Activated CD4-positive, alpha-beta memory T cell treated with anti-CD3 and anti-CD28 coated beads for 36 hours (primary cell): ENCODE data around the gene DLG2. TPM values are rescaled to one million over a fixed set of nuclear protein-coding genes. Genes with fewer than 3 reads are reported as not detected.

Source experiments
- CTCF ChIA-PET: fragments of 350-600 bp; sonication (Branson Sonifier 250); formaldehyde crosslinking; loops from one replicate; lab custom pipeline; 2021; ENCODE audit warnings: antibody characterized with exemption, inconsistent platforms; lab: Charles Lee
- POLR2A ChIA-PET: fragments of 350-600 bp; sonication (Branson Sonifier 250); formaldehyde crosslinking; loops from one replicate; lab custom pipeline; 2021; ENCODE audit warnings: antibody characterized with exemption; lab: Charles Lee
- DNase-seq: peaks from one replicate; pipeline ENCODE4 v3.0.0-alpha.2; 2020
- H3K27ac Mint-ChIP-seq: one replicate; pipeline ENCODE4 v1.8.0; 2021; ENCODE audit warnings: mixed read lengths
- H3K27me3 Mint-ChIP-seq: one replicate; pipeline ENCODE4 v1.8.0; 2021; ENCODE audit warnings: mixed read lengths
- H3K36me3 Mint-ChIP-seq: one replicate; pipeline ENCODE4 v1.8.0; 2021; ENCODE audit warnings: mixed read lengths
- H3K4me1 Mint-ChIP-seq: one replicate; pipeline ENCODE4 v1.8.0; 2021; ENCODE audit warnings: low read depth, mixed read lengths
- H3K4me3 Mint-ChIP-seq: one replicate; pipeline ENCODE4 v1.8.0; 2021; ENCODE audit warnings: mild to moderate bottlenecking, mixed read lengths
- H3K9me3 Mint-ChIP-seq: one replicate; pipeline ENCODE4 v1.8.0; 2021; ENCODE audit warnings: mixed read lengths
- intact Hi-C: fragments of 100-400 bp; cut with micrococcal nuclease; formaldehyde crosslinking; loops from one replicate; pipeline ENCODE4 v1.15.1; 2023
- total RNA-seq, 2 experiments: library from RNA; stranded (reverse); gene quantifications; one replicate each; pipeline ENCODE4 v1.2.3, GENCODE V29; 2021

DLG2 gene
- total RNA-seq, 2 experiments from 2014 or later, result 1.7 to 2.1 TPM

- POLR2A ChIA-PET, result no interaction called here
- CTCF ChIA-PET, result interaction anchor here (1.0 to 1.2 kb wide), 2 partner anchors 8 to 353 kb away, joined by 3 read pairs; no protein-coding TSS in a partner anchor
- Mint-ChIP-seq H3K27me3 (peaks cover 2% of the 10 kb centered on the region), H3K36me3 (no peaks in the 10 kb centered on the region), H3K27ac (no peak overlapping the region), H3K4me3 (no peak overlapping the region), H3K9me3 (no peaks in the 10 kb centered on the region), H3K4me1 (no peaks in the 10 kb centered on the region)
- no peak for DNase-seq
- intact Hi-C loops, result no loop called here
Measured at GRCh38 chr11:83645561-83645960, 1981.6 kb downstream of the DLG2 start.

- H3K36me3 Mint-ChIP-seq, result no peaks in the 10 kb centered on the region
- H3K27ac Mint-ChIP-seq, result no peak overlapping the region
- H3K4me1 Mint-ChIP-seq, result no peaks in the 10 kb centered on the region
- H3K4me3 Mint-ChIP-seq, result no peak overlapping the region
- POLR2A ChIA-PET, result interaction anchor here (0.6 kb wide), 1 partner anchor 80 kb away, joined by 3 read pairs; no protein-coding TSS in a partner anchor
- H3K27me3 Mint-ChIP-seq, result peaks cover 2% of the 10 kb centered on the region
- no peaks in the 10 kb centered on the region for H3K9me3 Mint-ChIP-seq
- CTCF ChIA-PET, result no interaction called here
- intact Hi-C loops, result no loop called here
- DNase-seq, result no peak
Measured at GRCh38 chr11:83643115-83643514, 1984.0 kb downstream of the DLG2 start.

GRCh38 chr11:83642500-83642899, 1984.6 kb downstream of the DLG2 start:
- CTCF ChIA-PET, result interaction anchor here (0.6 kb wide), 1 partner anchor 47 kb away, joined by 3 read pairs; no protein-coding TSS in a partner anchor

GRCh38 chr11:83641511-83641910, 1985.6 kb downstream of the DLG2 start:
- intact Hi-C loops, result no loop called here
- CTCF ChIA-PET, result no interaction called here
- H3K27ac Mint-ChIP-seq, result no peak overlapping the region
- no peaks in the 10 kb centered on the region for H3K9me3 Mint-ChIP-seq
- H3K27me3 Mint-ChIP-seq, result peaks cover 2% of the 10 kb centered on the region
- POLR2A ChIA-PET, result no interaction called here
- no peaks in the 10 kb centered on the region for H3K36me3 Mint-ChIP-seq
- no peaks in the 10 kb centered on the region for H3K4me1 Mint-ChIP-seq
- DNase-seq, result no peak
- no peak overlapping the region for H3K4me3 Mint-ChIP-seq

More at GRCh38 chr11:83642500-83642899, 1984.6 kb downstream of the DLG2 start:
- intact Hi-C loops, result no loop called here
- Mint-ChIP-seq H3K27me3 (peaks cover 2% of the 10 kb centered on the region), H3K4me3 (no peak overlapping the region), H3K36me3 (no peaks in the 10 kb centered on the region), H3K4me1 (no peaks in the 10 kb centered on the region), H3K9me3 (no peaks in the 10 kb centered on the region), H3K27ac (no peak overlapping the region)
- POLR2A ChIA-PET, result no interaction called here
- no peak for DNase-seq

- Mint-ChIP-seq H3K4me1 (no peaks in the 10 kb centered on the region), H3K36me3 (no peaks in the 10 kb centered on the region), H3K9me3 (no peaks in the 10 kb centered on the region), H3K4me3 (no peak overlapping the region), H3K27ac (no peak overlapping the region), H3K27me3 (no peaks in the 10 kb centered on the region)
- no peak for DNase-seq
- CTCF ChIA-PET, result no interaction called here
- POLR2A ChIA-PET, result no interaction called here
- intact Hi-C loops, result no loop called here
Measured at GRCh38 chr11:83639995-83640758, 1987.0 kb downstream of the DLG2 start.

GRCh38 chr11:83635166-83635565, 1992.0 kb downstream of the DLG2 start:
- Mint-ChIP-seq H3K27me3 (no peaks in the 10 kb centered on the region), H3K4me1 (no peaks in the 10 kb centered on the region), H3K27ac (no peak overlapping the region), H3K9me3 (no peaks in the 10 kb centered on the region), H3K36me3 (no peaks in the 10 kb centered on the region), H3K4me3 (no peak overlapping the region)
- no peak for DNase-seq
- ChIA-PET POLR2A (no interaction called here), CTCF (no interaction called here)
- intact Hi-C loops, result no loop called here

GRCh38 chr11:83630211-83630610, 1996.9 kb downstream of the DLG2 start:
- POLR2A ChIA-PET, result no interaction called here
- no peak for DNase-seq
- intact Hi-C loops, result no loop called here
- H3K36me3 Mint-ChIP-seq, result no peaks in the 10 kb centered on the region
- H3K4me1 Mint-ChIP-seq, result no peaks in the 10 kb centered on the region
- no peaks in the 10 kb centered on the region for H3K27me3 Mint-ChIP-seq
- no peak overlapping the region for H3K27ac Mint-ChIP-seq
- no peak overlapping the region for H3K4me3 Mint-ChIP-seq
- no peaks in the 10 kb centered on the region for H3K9me3 Mint-ChIP-seq
- CTCF ChIA-PET, result no interaction called here

- CTCF ChIA-PET, result no interaction called here
- Mint-ChIP-seq H3K27ac (no peak overlapping the region), H3K4me3 (no peak overlapping the region), H3K36me3 (no peaks in the 10 kb centered on the region), H3K9me3 (no peaks in the 10 kb centered on the region), H3K27me3 (no peaks in the 10 kb centered on the region), H3K4me1 (no peaks in the 10 kb centered on the region)
- no peak for DNase-seq
- intact Hi-C loops, result no loop called here
- POLR2A ChIA-PET, result no interaction called here
Measured at GRCh38 chr11:83629775-83630174, 1997.4 kb downstream of the DLG2 start.

- no peak for DNase-seq
- POLR2A ChIA-PET, result no interaction called here
- no peaks in the 10 kb centered on the region for H3K9me3 Mint-ChIP-seq
- no peak overlapping the region for H3K4me3 Mint-ChIP-seq
- no peak overlapping the region for H3K27ac Mint-ChIP-seq
- intact Hi-C loops, result no loop called here
- CTCF ChIA-PET, result no interaction called here
- H3K4me1 Mint-ChIP-seq, result no peaks in the 10 kb centered on the region
- H3K36me3 Mint-ChIP-seq, result no peaks in the 10 kb centered on the region
- no peaks in the 10 kb centered on the region for H3K27me3 Mint-ChIP-seq
Measured at GRCh38 chr11:83628622-83629355, 1998.4 kb downstream of the DLG2 start.

GRCh38 chr11:83625336-83625735, 2001.8 kb downstream of the DLG2 start:
- Mint-ChIP-seq H3K36me3 (no peaks in the 10 kb centered on the region), H3K9me3 (no peaks in the 10 kb centered on the region), H3K27ac (no peak overlapping the region), H3K27me3 (no peaks in the 10 kb centered on the region), H3K4me3 (no peak overlapping the region), H3K4me1 (no peaks in the 10 kb centered on the region)
- DNase-seq, result no peak
- POLR2A ChIA-PET, result no interaction called here
- intact Hi-C loops, result no loop called here
- CTCF ChIA-PET, result no interaction called here

GRCh38 chr11:83617671-83618070, 2009.5 kb downstream of the DLG2 start:
- Mint-ChIP-seq H3K27ac (no peak overlapping the region), H3K4me1 (no peaks in the 10 kb centered on the region), H3K9me3 (no peaks in the 10 kb centered on the region), H3K4me3 (no peak overlapping the region), H3K36me3 (no peaks in the 10 kb centered on the region), H3K27me3 (no peaks in the 10 kb centered on the region)
- POLR2A ChIA-PET, result no interaction called here
- no peak for DNase-seq
- CTCF ChIA-PET, result no interaction called here
- intact Hi-C loops, result no loop called here

GRCh38 chr11:83613767-83614121, 2013.4 kb downstream of the DLG2 start:
- H3K9me3 Mint-ChIP-seq, result no peaks in the 10 kb centered on the region
- intact Hi-C loops, result no loop called here
- no peaks in the 10 kb centered on the region for H3K36me3 Mint-ChIP-seq
- ChIA-PET POLR2A (no interaction called here), CTCF (no interaction called here)
- DNase-seq, result no peak
- no peaks in the 10 kb centered on the region for H3K27me3 Mint-ChIP-seq
- no peaks in the 10 kb centered on the region for H3K4me1 Mint-ChIP-seq
- H3K4me3 Mint-ChIP-seq, result no peak overlapping the region
- no peak overlapping the region for H3K27ac Mint-ChIP-seq
